Mesenchymal stem cell (in vitro differentiated cells and primary cell): ENCODE data around the gene SLC6A1. TPM values are rescaled to one million over a fixed set of nuclear protein-coding genes. Genes with fewer than 3 reads are reported as not detected.
A peak's percentile ranks its signal among the peaks of the same experiment; 100 is the strongest.

Source experiments
- DNase-seq: peaks from one replicate; pipeline ENCODE4 v3.0.0-alpha.2; 2013
- H2AFZ ChIP-seq: one replicate; pipeline ENCODE4 v1.6.1; 2013; ENCODE audit warnings: low read depth, mild to moderate bottlenecking, control low read depth, inconsistent platforms, low read length, moderate library complexity
- H2AK5ac ChIP-seq: 2 replicates; pipeline ENCODE4 v1.6.1; 2013; ENCODE audit warnings: low read length, moderate library complexity, mild to moderate bottlenecking, inconsistent platforms; ENCODE audit not compliant: severe bottlenecking
- H2BK120ac ChIP-seq: one replicate; pipeline ENCODE4 v1.6.1; 2013; ENCODE audit warnings: low read depth, mild to moderate bottlenecking, inconsistent platforms, low read length, moderate library complexity
- H2BK12ac ChIP-seq, 2 experiments: one replicate each; pipeline ENCODE4 v1.6.1; 2013; ENCODE audit warnings: inconsistent platforms in 2 of 2, low read length in 2 of 2, mild to moderate bottlenecking in 2 of 2, moderate library complexity in 2 of 2, control low read depth in 1 of 2
- H2BK15ac ChIP-seq: one replicate; pipeline ENCODE4 v1.6.1; 2013; ENCODE audit warnings: mild to moderate bottlenecking, low read depth, inconsistent platforms; ENCODE audit not compliant: poor library complexity, severe bottlenecking
- H2BK5ac ChIP-seq: 2 replicates; pipeline ENCODE4 v1.6.1; 2013; ENCODE audit warnings: low read depth, mild to moderate bottlenecking, low read length, control low read depth, inconsistent platforms; ENCODE audit not compliant: poor library complexity, severe bottlenecking
- H3K14ac ChIP-seq, 2 experiments: one replicate each; pipeline ENCODE4 v1.6.1; 2013; ENCODE audit warnings: inconsistent platforms in 2 of 2, low read length in 2 of 2, control low read depth in 1 of 2, mild to moderate bottlenecking in 1 of 2, moderate library complexity in 1 of 2
- H3K18ac ChIP-seq, 2 experiments: one replicate each; pipeline ENCODE4 v1.6.1; 2013; ENCODE audit warnings: inconsistent platforms in 2 of 2, low read length in 2 of 2, control low read depth in 1 of 2, low read depth in 1 of 2, mild to moderate bottlenecking in 1 of 2
- H3K23ac ChIP-seq, 2 experiments: one replicate each; pipeline ENCODE4 v1.6.1; 2013; ENCODE audit warnings: inconsistent platforms in 2 of 2, low read length in 2 of 2, mild to moderate bottlenecking in 2 of 2, moderate library complexity in 2 of 2, control low read depth in 1 of 2
- H3K27ac ChIP-seq: 2 replicates; pipeline ENCODE4 v1.5.1; 2013; ENCODE audit warnings: mild to moderate bottlenecking, moderate library complexity, low read length, control low read depth, inconsistent platforms; ENCODE audit not compliant: poor library complexity, severe bottlenecking
- H3K27me3 ChIP-seq, 2 experiments: 2 replicates each; pipeline versions ENCODE4 v1.6.1 to v1.7.0; 2013; ENCODE audit warnings: low read length in 2 of 2, mild to moderate bottlenecking in 2 of 2, moderate library complexity in 2 of 2, control low read depth in 1 of 2, inconsistent platforms in 1 of 2; ENCODE audit not compliant: control insufficient read depth in 1 of 2, insufficient read depth in 1 of 2
- H3K36me3 ChIP-seq, 2 experiments: 2 replicates each; pipeline versions ENCODE4 v1.6.1 to v1.7.0; 2013; ENCODE audit warnings: low read length in 2 of 2, control low read depth in 1 of 2, inconsistent platforms in 1 of 2, low read depth in 1 of 2, mild to moderate bottlenecking in 1 of 2; ENCODE audit not compliant: insufficient read depth in 2 of 2, control insufficient read depth in 1 of 2
- H3K4ac ChIP-seq, 2 experiments: one replicate each; pipeline ENCODE4 v1.6.1; 2013; ENCODE audit warnings: inconsistent platforms in 2 of 2, low read length in 2 of 2, mild to moderate bottlenecking in 2 of 2, moderate library complexity in 2 of 2, control low read depth in 1 of 2, low read depth in 1 of 2
- H3K4me1 ChIP-seq: 2 replicates; pipeline ENCODE4 v1.6.1; 2013; ENCODE audit warnings: low read depth, low read length, control low read depth; ENCODE audit not compliant: control insufficient read depth, insufficient read depth
- H3K4me2 ChIP-seq: 2 replicates; pipeline ENCODE4 v1.6.1; 2013; ENCODE audit warnings: low read length, mild to moderate bottlenecking, inconsistent platforms; ENCODE audit not compliant: poor library complexity, severe bottlenecking
- H3K4me3 ChIP-seq, 2 experiments: 2 replicates each; pipeline versions ENCODE4 v1.5.1 to v1.7.0; 2013; ENCODE audit warnings: low read length in 2 of 2, mild to moderate bottlenecking in 2 of 2, control low read depth in 1 of 2, low read depth in 1 of 2; ENCODE audit not compliant: insufficient read depth in 1 of 2
- H3K79me1 ChIP-seq: replicated peaks from 2 replicates; pipeline ENCODE4 v1.6.1; 2013; ENCODE audit warnings: mild to moderate bottlenecking, control low read depth, low read length, inconsistent platforms; ENCODE audit not compliant: poor library complexity, severe bottlenecking
- H3K9ac ChIP-seq: 2 replicates; pipeline ENCODE4 v1.7.0; 2013; ENCODE audit warnings: mild to moderate bottlenecking, low read length, moderate library complexity
- H3K9me3 ChIP-seq: 2 replicates; pipeline ENCODE4 v1.7.0; 2013; ENCODE audit warnings: mild to moderate bottlenecking, low read length; ENCODE audit not compliant: control insufficient read depth
- H4K8ac ChIP-seq: one replicate; pipeline ENCODE4 v1.6.1; 2013; ENCODE audit warnings: inconsistent platforms, mild to moderate bottlenecking, low read length, moderate library complexity
- H4K91ac ChIP-seq: one replicate; pipeline ENCODE4 v1.6.1; 2013; ENCODE audit warnings: mild to moderate bottlenecking, low read length, inconsistent platforms
- WGBS: methylation state at CpG from one replicate; pipeline ENCODE4 v1.1.7; 2013; ENCODE audit warnings: mixed read lengths; 5-methylcytosine and 5-hydroxymethylcytosine counted together
- polyA plus RNA-seq, 2 experiments: library from polyadenylated mRNA; stranded (reverse); fragments of 200-250 nt; gene quantifications; one replicate each; pipeline ENCODE4 v1.2.3, GENCODE V29; 2013

SLC6A1 gene
- polyA plus RNA-seq (2013, experiment 1 of 2), result not detected
- polyA plus RNA-seq (2013, experiment 2 of 2), result not detected

DNA sequence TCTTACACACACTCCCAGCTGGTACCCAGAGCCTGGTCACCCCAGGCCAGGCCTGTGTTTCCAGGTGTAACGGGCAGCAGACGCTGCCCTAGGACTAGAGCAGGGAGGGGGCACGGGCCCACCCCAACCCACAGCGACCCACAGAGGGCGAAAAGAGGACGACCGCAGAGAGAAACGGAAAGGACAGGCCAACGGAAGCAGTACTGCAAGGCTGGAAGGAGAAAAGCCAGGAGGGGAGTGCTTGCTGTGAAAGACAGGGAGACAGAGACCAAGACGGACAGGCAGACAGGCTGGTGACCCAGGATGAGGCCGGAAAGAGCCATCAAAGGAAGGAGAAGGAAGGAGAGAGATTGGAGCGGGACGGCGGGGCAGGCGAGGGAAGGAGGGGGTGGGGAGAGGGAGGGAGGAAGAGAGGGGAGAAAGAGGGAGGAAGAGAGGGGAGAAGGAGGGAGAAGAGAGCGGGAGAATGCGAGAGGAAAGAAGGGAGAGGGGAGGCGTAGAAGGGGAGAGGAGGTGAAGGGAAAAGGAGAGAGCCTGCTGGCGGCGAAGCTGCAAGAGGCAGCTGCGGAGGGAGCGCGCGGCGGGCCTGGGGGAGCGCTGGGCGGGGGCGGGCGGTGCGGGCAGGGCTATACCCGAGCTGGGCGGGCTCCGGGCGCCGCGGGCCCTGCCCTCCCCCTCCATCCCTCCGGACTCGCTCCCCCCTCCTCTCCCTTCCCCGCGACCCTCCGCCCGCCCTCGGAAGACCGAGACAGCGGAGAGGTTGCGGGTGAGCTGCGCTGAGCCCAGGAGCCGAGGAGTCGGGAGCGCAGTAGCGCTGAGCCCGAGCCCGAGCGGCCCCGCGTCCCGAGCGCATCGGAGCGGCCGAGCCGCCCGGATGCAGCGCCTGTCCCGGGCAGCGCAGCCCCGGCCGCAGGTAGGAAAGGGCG is at the start of gene SLC6A1:
Gene SLC6A1, plus strand, starts transcription at position 732 of the 926 bp plus-strand sequence. CDS start 24,464 bp downstream, outside the sequence.
- WGBS, result under 1% methylated on average over 34 of the region's 69 CpGs
- H3K9ac ChIP-seq, result no peak within 1 kb of the TSS
- no peak within 1 kb of the TSS for H2BK120ac ChIP-seq
- no peak within 1 kb of the TSS for H3K4ac ChIP-seq
- no peak within 1 kb of the TSS for H2AFZ ChIP-seq
- H3K27ac ChIP-seq, result no peak within 1 kb of the TSS
- H2BK5ac ChIP-seq, result no peak within 1 kb of the TSS
- no peak within 1 kb of the TSS for H3K14ac ChIP-seq
- H3K23ac ChIP-seq, result peak within 1 kb of the TSS in 1 of 2 experiments; percentile 60
- peak within 1 kb of the TSS; percentile 48 to 55 for H3K4me3 ChIP-seq
- DNase-seq, result no peak
- no peaks in the 10 kb centered on the region for H3K79me1 ChIP-seq
- peaks cover 0 to 2% of the 10 kb centered on the region in 2 experiments for H3K36me3 ChIP-seq
- no peak within 1 kb of the TSS for H2BK12ac ChIP-seq
- H3K9me3 ChIP-seq, result peaks cover 2% of the 10 kb centered on the region
- H4K91ac ChIP-seq, result no peak within 1 kb of the TSS
- no peak within 1 kb of the TSS for H2AK5ac ChIP-seq
- H3K18ac ChIP-seq, result no peak within 1 kb of the TSS
- H3K4me1 ChIP-seq, result peaks cover 10% of the 10 kb centered on the region
- H2BK15ac ChIP-seq, result no peak within 1 kb of the TSS
- H4K8ac ChIP-seq, result no peak within 1 kb of the TSS
- peaks cover 84 to 94% of the 10 kb centered on the region in 2 experiments for H3K27me3 ChIP-seq
- peak within 1 kb of the TSS; percentile 49 for H3K4me2 ChIP-seq

DNA sequence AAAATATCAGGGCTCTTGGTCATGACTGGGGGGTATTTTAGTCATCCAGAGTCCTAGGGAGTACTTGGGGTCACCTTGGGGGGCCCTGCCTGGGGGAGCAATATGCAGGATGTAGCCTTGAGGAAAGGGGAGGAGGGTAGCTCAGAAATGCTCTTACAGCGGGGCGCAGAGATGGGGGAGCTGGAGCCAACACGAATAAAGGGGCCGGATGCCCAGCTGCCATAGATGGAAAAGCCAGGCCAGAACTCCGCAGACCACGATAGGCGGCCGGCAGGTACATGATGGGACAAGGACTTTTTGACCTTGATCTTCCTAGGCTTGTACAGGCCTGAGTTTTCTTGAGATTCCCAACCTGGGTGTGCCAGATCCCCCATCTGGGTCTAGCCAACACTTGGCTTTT is 47.7 kb upstream of the SLC6A1 start:
- no peak overlapping the region for H2AK5ac ChIP-seq
- H3K9ac ChIP-seq, result no peak overlapping the region
- no peak overlapping the region for H4K91ac ChIP-seq
- H4K8ac ChIP-seq, result no peak overlapping the region
- no peak for DNase-seq
- H3K4me1 ChIP-seq, result no peaks in the 10 kb centered on the region
- WGBS, result 91% methylated on average over 8 of the region's 8 CpGs
- no peak overlapping the region for H3K23ac ChIP-seq
- no peak overlapping the region for H3K27ac ChIP-seq
- H2BK120ac ChIP-seq, result no peak overlapping the region
- no peak overlapping the region for H3K4me3 ChIP-seq
- no peak overlapping the region for H3K4me2 ChIP-seq
- no peak overlapping the region for H3K14ac ChIP-seq
- peaks cover 13 to 83% of the 10 kb centered on the region in 2 experiments for H3K27me3 ChIP-seq
- H2AFZ ChIP-seq, result no peak overlapping the region
- no peak overlapping the region for H2BK12ac ChIP-seq
- no peak overlapping the region for H3K4ac ChIP-seq
- no peaks in the 10 kb centered on the region for H3K79me1 ChIP-seq
- H3K18ac ChIP-seq, result no peak overlapping the region
- H3K9me3 ChIP-seq, result no peaks in the 10 kb centered on the region
- no peak overlapping the region for H2BK5ac ChIP-seq
- no peak overlapping the region for H2BK15ac ChIP-seq
- H3K36me3 ChIP-seq, result no peaks in the 10 kb centered on the region

DNA sequence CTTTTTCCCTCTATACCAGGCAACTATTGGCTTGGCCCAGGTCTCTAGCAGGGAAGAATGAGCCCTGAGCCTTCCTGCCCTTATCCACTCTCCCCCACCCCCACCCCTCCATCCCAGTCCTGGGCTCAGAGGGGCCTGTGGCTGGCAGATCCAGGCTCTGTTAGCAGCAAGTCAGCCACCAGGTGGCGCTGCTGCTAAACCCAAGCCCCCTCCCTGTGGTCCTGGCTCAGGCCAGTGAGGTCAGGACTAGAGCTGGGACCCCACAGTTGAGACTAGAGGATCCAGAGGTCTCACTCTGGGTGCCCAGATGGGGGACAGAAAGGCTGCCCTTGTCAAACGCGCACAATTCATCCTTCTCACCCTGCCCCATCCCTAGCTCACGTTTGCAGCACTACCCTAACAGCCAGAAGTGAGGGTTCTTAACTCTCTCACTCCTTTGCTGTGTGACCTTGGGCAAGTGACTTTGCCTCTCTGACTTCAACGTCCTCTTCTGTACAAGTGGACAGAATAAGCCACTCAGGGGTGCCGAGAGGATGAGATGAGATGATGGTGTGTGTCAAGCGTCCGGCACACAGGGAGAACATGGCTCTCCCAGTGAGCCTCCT is 46.8 kb upstream of the SLC6A1 start:
- H2AK5ac ChIP-seq, result no peak overlapping the region
- H3K23ac ChIP-seq, result no peak overlapping the region
- no peaks in the 10 kb centered on the region for H3K4me1 ChIP-seq
- H2BK12ac ChIP-seq, result no peak overlapping the region
- H3K9ac ChIP-seq, result no peak overlapping the region
- H3K18ac ChIP-seq, result no peak overlapping the region
- H4K8ac ChIP-seq, result no peak overlapping the region
- no peak overlapping the region for H3K4me2 ChIP-seq
- H2BK5ac ChIP-seq, result no peak overlapping the region
- DNase-seq, result peak; percentile 24
- H3K36me3 ChIP-seq, result no peaks in the 10 kb centered on the region
- H4K91ac ChIP-seq, result no peak overlapping the region
- 47% methylated on average over 8 of the region's 8 CpGs for WGBS
- no peak overlapping the region for H2BK15ac ChIP-seq
- H3K27ac ChIP-seq, result no peak overlapping the region
- no peak overlapping the region for H3K4me3 ChIP-seq
- H2BK120ac ChIP-seq, result no peak overlapping the region
- H2AFZ ChIP-seq, result no peak overlapping the region
- no peaks in the 10 kb centered on the region for H3K79me1 ChIP-seq
- H3K9me3 ChIP-seq, result no peaks in the 10 kb centered on the region
- H3K14ac ChIP-seq, result no peak overlapping the region
- no peak overlapping the region for H3K4ac ChIP-seq
- H3K27me3 ChIP-seq, result peaks cover 13 to 86% of the 10 kb centered on the region in 2 experiments

DNA sequence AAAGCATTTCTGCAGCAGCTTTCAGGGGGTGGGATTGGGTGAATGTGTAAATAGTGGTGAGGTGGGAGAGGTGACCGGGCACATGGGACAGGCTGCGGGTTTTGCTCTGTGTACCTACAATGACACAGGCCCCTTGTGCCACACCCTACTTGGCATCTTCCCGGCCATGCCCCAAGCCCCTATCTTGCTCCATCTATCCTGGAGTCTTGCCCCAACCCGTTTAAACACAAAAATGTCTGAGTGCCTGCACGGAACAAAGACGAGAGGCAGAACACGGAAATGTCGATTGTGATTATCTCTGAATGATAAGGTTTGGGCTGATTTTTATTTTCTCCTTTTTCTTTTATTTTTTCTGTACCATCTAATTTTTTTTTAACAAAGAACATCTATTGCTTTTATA is 46.0 kb upstream of the SLC6A1 start:
- no peak overlapping the region for H2AK5ac ChIP-seq
- no peak overlapping the region for H3K4ac ChIP-seq
- no peak for DNase-seq
- no peaks in the 10 kb centered on the region for H3K79me1 ChIP-seq
- H3K4me1 ChIP-seq, result peaks cover under 1% of the 10 kb centered on the region
- no peak overlapping the region for H2BK15ac ChIP-seq
- H2BK120ac ChIP-seq, result no peak overlapping the region
- H3K27me3 ChIP-seq, result peaks cover 13 to 86% of the 10 kb centered on the region in 2 experiments
- H2BK12ac ChIP-seq, result no peak overlapping the region
- no peaks in the 10 kb centered on the region for H3K9me3 ChIP-seq
- H3K4me3 ChIP-seq, result no peak overlapping the region
- no peak overlapping the region for H2AFZ ChIP-seq
- no peak overlapping the region for H3K14ac ChIP-seq
- no peak overlapping the region for H2BK5ac ChIP-seq
- no peak overlapping the region for H4K91ac ChIP-seq
- no peak overlapping the region for H3K4me2 ChIP-seq
- H3K9ac ChIP-seq, result no peak overlapping the region
- H4K8ac ChIP-seq, result no peak overlapping the region
- H3K27ac ChIP-seq, result no peak overlapping the region
- 57% methylated on average over 2 of the region's 8 CpGs for WGBS
- no peak overlapping the region for H3K23ac ChIP-seq
- no peak overlapping the region for H3K18ac ChIP-seq
- no peaks in the 10 kb centered on the region for H3K36me3 ChIP-seq
